GM18507 (cell line): ENCODE results near the gene MAGEF1.

Experiments
- DNase-seq: peaks from one replicate; pipeline ENCODE4 v3.0.0; 2011; ENCODE audit warnings: low read depth; ENCODE audit not compliant: insufficient read length; ENCODE audit errors: extremely low spot score
- FAIRE-seq: peaks from 2 replicates; lab custom pipeline; 2011; peaks lifted over from hg19 to GRCh38; lab: Jason Lieb, UNC

Gene MAGEF1

GRCh38 chr3:184711493-184712247 lies at the start of gene MAGEF1:
MAGEF1 (minus strand) TSS chr3:184712064; CDS start chr3:184711821, 243 bp downstream.
- DNase-seq: peak; percentile 65
- peak; percentile 76 for FAIRE-seq

- FAIRE-seq (no peak), DNase-seq (no peak)
Measured at GRCh38 chr3:184761075-184761841, 49.4 kb upstream of the MAGEF1 start.

GRCh38 chr3:184760337-184761074 lies 48.6 kb upstream of the MAGEF1 start:
- FAIRE-seq: no peak
- DNase-seq: no peak

GRCh38 chr3:184759666-184760200 lies 47.9 kb upstream of the MAGEF1 start:
- FAIRE-seq: no peak
- DNase-seq: no peak

GRCh38 chr3:184758056-184758455 lies 46.2 kb upstream of the MAGEF1 start:
- no peak for FAIRE-seq

GRCh38 chr3:184757022-184757651 lies 45.3 kb upstream of the MAGEF1 start:
- DNase-seq (no peak), FAIRE-seq (no peak)

More at GRCh38 chr3:184758056-184758455, 46.2 kb upstream of the MAGEF1 start:
- no peak for DNase-seq

GRCh38 chr3:184756151-184757021 lies 44.5 kb upstream of the MAGEF1 start:
- no peak for FAIRE-seq

GRCh38 chr3:184755315-184755731 lies 43.5 kb upstream of the MAGEF1 start:
- no peak for FAIRE-seq
- no peak for DNase-seq

More at GRCh38 chr3:184756151-184757021, 44.5 kb upstream of the MAGEF1 start:
- DNase-seq: no peak

- DNase-seq: no peak
- no peak for FAIRE-seq
Measured at GRCh38 chr3:184752361-184752760, 40.5 kb upstream of the MAGEF1 start.

GRCh38 chr3:184751204-184752040 lies 39.6 kb upstream of the MAGEF1 start:
- FAIRE-seq (no peak), DNase-seq (no peak)

- DNase-seq: no peak
- no peak for FAIRE-seq
Measured at GRCh38 chr3:184750349-184751083, 38.7 kb upstream of the MAGEF1 start.

- no peak for FAIRE-seq
Measured at GRCh38 chr3:184749168-184749744, 37.4 kb upstream of the MAGEF1 start.

GRCh38 chr3:184748219-184749135 lies 36.6 kb upstream of the MAGEF1 start:
- DNase-seq (no peak), FAIRE-seq (peak; percentile 47)

More at GRCh38 chr3:184749168-184749744, 37.4 kb upstream of the MAGEF1 start:
- DNase-seq: no peak

- no peak for FAIRE-seq
Measured at GRCh38 chr3:184746131-184747120, 34.6 kb upstream of the MAGEF1 start.

More at GRCh38 chr3:184746131-184747120, 34.6 kb upstream of the MAGEF1 start:
- DNase-seq: no peak
